ENCODE measurements around the gene PTGDR2.

PTGDR2 gene

GRCh38 chr11:60816590-60817157, 39.1 kb downstream of the PTGDR2 start:
- Histone ChIP-seq H3K36me3 (ENCODE audit: low read length) (no peaks in the 10 kb centered on the region), H2AFZ (ENCODE audit: low read depth, low read length, severe bottlenecking) (no peak overlapping the region), H3K4me2 (ENCODE audit: low read depth, low read length, poor library complexity, severe bottlenecking) (no peak overlapping the region), H3K9ac (ENCODE audit: low read length) (no peak overlapping the region), H3K9me3 (ENCODE audit: insufficient read depth, low read length) (peaks cover 7% of the 10 kb centered on the region; the same call in 1 of the 2 replicates), H3K4me3 (ENCODE audit: insufficient read depth, low read length, poor library complexity, severe bottlenecking) (no peak overlapping the region), H3K79me2 (ENCODE audit: insufficient read depth, low read length) (no peaks in the 10 kb centered on the region), H3K9me2 (replicated peaks; ENCODE audit: insufficient read depth, low read length) (no peaks in the 10 kb centered on the region), H3F3A (ENCODE audit: insufficient read depth) (no peaks in the 10 kb centered on the region), H4K20me1 (ENCODE audit: low read depth, low read length) (no peaks in the 10 kb centered on the region), H3K27ac (ENCODE audit: low read depth, low read length) (no peak overlapping the region), H3K27me3 (ENCODE audit: low read length) (no peaks in the 10 kb centered on the region)
- TF ChIP-seq CTCF (IDR thresholded peaks at IDR 0.05; ENCODE audit: insufficient read depth, low read length, poor library complexity, severe bottlenecking) = no peak
- no peak for TF ChIP-seq EZH2phosphoT487 (conservative IDR thresholded peaks at IDR 0.05; ENCODE audit: low read length)

GRCh38 chr11:60814112-60814511, 41.6 kb downstream of the PTGDR2 start:
- no peak overlapping the region for H3K27ac ChIP-seq (ENCODE audit: low read depth, low read length)
- no peaks in the 10 kb centered on the region for H3F3A ChIP-seq (ENCODE audit: insufficient read depth)
- H3K4me2 ChIP-seq (ENCODE audit: low read depth, low read length, poor library complexity, severe bottlenecking) = no peak overlapping the region
- peaks cover 7% of the 10 kb centered on the region; the same call in 1 of the 2 replicates for H3K9me3 ChIP-seq (ENCODE audit: insufficient read depth, low read length)
- no peak overlapping the region for H2AFZ ChIP-seq (ENCODE audit: low read depth, low read length, severe bottlenecking)
- TF ChIP-seq EZH2phosphoT487 (conservative IDR thresholded peaks at IDR 0.05; ENCODE audit: low read length) (no peak), CTCF (IDR thresholded peaks at IDR 0.05; ENCODE audit: insufficient read depth, low read length, poor library complexity, severe bottlenecking) (no peak)
- H3K9ac ChIP-seq (ENCODE audit: low read length) = no peak overlapping the region
- no peak overlapping the region for H3K4me3 ChIP-seq (ENCODE audit: insufficient read depth, low read length, poor library complexity, severe bottlenecking)
- H4K20me1 ChIP-seq (ENCODE audit: low read depth, low read length) = no peaks in the 10 kb centered on the region
- no peaks in the 10 kb centered on the region for H3K27me3 ChIP-seq (ENCODE audit: low read length)
- H3K9me2 ChIP-seq (replicated peaks; ENCODE audit: insufficient read depth, low read length) = no peaks in the 10 kb centered on the region
- H3K36me3 ChIP-seq (ENCODE audit: low read length) = no peaks in the 10 kb centered on the region
- no peaks in the 10 kb centered on the region for H3K79me2 ChIP-seq (ENCODE audit: insufficient read depth, low read length)

- H3K9ac ChIP-seq (ENCODE audit: low read length) = no peak overlapping the region
- no peak overlapping the region for H3K4me2 ChIP-seq (ENCODE audit: low read depth, low read length, poor library complexity, severe bottlenecking)
- no peaks in the 10 kb centered on the region for H3K36me3 ChIP-seq (ENCODE audit: low read length)
- H3K27me3 ChIP-seq (ENCODE audit: low read length) = no peaks in the 10 kb centered on the region
- peaks cover 7% of the 10 kb centered on the region; the same call in 1 of the 2 replicates for H3K9me3 ChIP-seq (ENCODE audit: insufficient read depth, low read length)
- H4K20me1 ChIP-seq (ENCODE audit: low read depth, low read length) = no peaks in the 10 kb centered on the region
- no peaks in the 10 kb centered on the region for H3F3A ChIP-seq (ENCODE audit: insufficient read depth)
- H3K9me2 ChIP-seq (replicated peaks; ENCODE audit: insufficient read depth, low read length) = no peaks in the 10 kb centered on the region
- TF ChIP-seq EZH2phosphoT487 (conservative IDR thresholded peaks at IDR 0.05; ENCODE audit: low read length) (no peak), CTCF (IDR thresholded peaks at IDR 0.05; ENCODE audit: insufficient read depth, low read length, poor library complexity, severe bottlenecking) (no peak)
- H3K4me3 ChIP-seq (ENCODE audit: insufficient read depth, low read length, poor library complexity, severe bottlenecking) = no peak overlapping the region
- no peaks in the 10 kb centered on the region for H3K79me2 ChIP-seq (ENCODE audit: insufficient read depth, low read length)
- no peak overlapping the region for H3K27ac ChIP-seq (ENCODE audit: low read depth, low read length)
- no peak overlapping the region for H2AFZ ChIP-seq (ENCODE audit: low read depth, low read length, severe bottlenecking)
Observed at GRCh38 chr11:60813324-60813723, 42.4 kb downstream of the PTGDR2 start.

Data from SU-DHL-6 (cell line).